HL-60 (cell line): ENCODE results near the gene SAP30.

Source experiments
- CTCF ChIP-seq: IDR thresholded peaks from one replicate; pipeline ENCODE4 v1.5.1; 2011; ENCODE audit warnings: low read length, control low read depth, inconsistent platforms; ENCODE audit not compliant: insufficient read depth
- POLR2AphosphoS5 ChIP-seq: IDR thresholded peaks from 2 replicates; pipeline ENCODE4 v1.6.1; 2012; ENCODE audit warnings: low read depth
- REST ChIP-seq: IDR thresholded peaks from 2 replicates; pipeline ENCODE4 v1.6.1; 2012; ENCODE audit warnings: low read depth; ENCODE audit not compliant: insufficient replicate concordance
- SPI1 ChIP-seq: IDR thresholded peaks from 2 replicates; pipeline ENCODE4 v1.6.1; 2012; ENCODE audit warnings: low read depth, mild to moderate bottlenecking, borderline replicate concordance

GRCh38 chr4:173367946-173368345 lies 2.8 kb upstream of the SAP30 start:
- TF ChIP-seq CTCF (no peak), REST (no peak), SPI1 (no peak), POLR2AphosphoS5 (no peak)
